SK-N-SH (cell line): ENCODE measurements around the gene DDX54. TPM values are rescaled to one million over a fixed set of nuclear protein-coding genes. Genes with fewer than 3 reads are reported as not detected.

ENCODE experiments used
- CTCF ChIA-PET: fragments of 300-600, 350-600 bp; formaldehyde crosslinking; extraction: SDS; loops from one replicate; lab custom pipeline; 2021; lab: Yijun Ruan, JAX
- POLR2A ChIA-PET: fragments of 350-600 bp; sonication (Branson Sonifier 250); formaldehyde crosslinking; extraction: SDS; loops from one replicate; lab custom pipeline; 2020; ENCODE audit warnings: antibody characterized with exemption, inconsistent platforms; lab: Yijun Ruan, JAX
- DNase-seq: peaks from one replicate; pipeline ENCODE4 v3.0.0; 2012
- H2AFZ ChIP-seq: fragments of 200-600 bp; sonication (generic); 2 replicates; pipeline ENCODE4 v1.8.1; 2016; ENCODE audit warnings: antibody characterized with exemption, mild to moderate bottlenecking, low read depth
- H3F3A ChIP-seq: fragments of 200-600 bp; sonication (generic); replicated peaks from 2 replicates; pipeline ENCODE3; 2016; ENCODE audit warnings: antibody characterized with exemption, mild to moderate bottlenecking; ENCODE audit not compliant: insufficient read depth
- H3K27ac ChIP-seq, 2 experiments: fragments of 200-500 bp in 1 of 2; fragments of 200-600 bp in 1 of 2; sonication (Bioruptor generic) in 1 of 2; sonication (generic), shearing (Covaris generic) in 1 of 2; 2 replicates each; pipeline versions ENCODE4 v1.5.1 to v1.6.1; 2014 to 2016; ENCODE audit warnings: low read depth in 2 of 2, inconsistent platforms in 1 of 2, low read length in 1 of 2, mild to moderate bottlenecking in 1 of 2, mixed read lengths in 1 of 2
- H3K27me3 ChIP-seq: fragments of 200-600 bp; sonication (generic), shearing (Covaris generic); 2 replicates; pipeline ENCODE4 v1.6.1; 2016; ENCODE audit warnings: mixed run types; ENCODE audit not compliant: insufficient read depth
- H3K36me3 ChIP-seq, 2 experiments: fragments of 200-500 bp in 1 of 2; fragments of 200-600 bp in 1 of 2; sonication (Bioruptor generic) in 1 of 2; sonication (generic) in 1 of 2; replicated peaks in 1 of 2; 2 replicates each; pipeline versions ENCODE3 to v1.5.1; 2014 to 2016; ENCODE audit warnings: low read length in 1 of 2, mild to moderate bottlenecking in 1 of 2; ENCODE audit not compliant: insufficient read depth in 2 of 2, control insufficient read depth in 1 of 2
- H3K4me1 ChIP-seq, 2 experiments: fragments of 200-500 bp in 1 of 2; fragments of 200-600 bp in 1 of 2; sonication (Bioruptor generic) in 1 of 2; sonication (generic), shearing (Covaris generic) in 1 of 2; 2 replicates each; pipeline versions ENCODE4 v1.5.1 to v1.6.1; 2014 to 2016; ENCODE audit warnings: low read depth in 1 of 2, low read length in 1 of 2, mixed run types in 1 of 2; ENCODE audit not compliant: insufficient read depth in 2 of 2, control insufficient read depth in 1 of 2
- H3K4me2 ChIP-seq: fragments of 200-600 bp; sonication (generic), shearing (Covaris generic); 2 replicates; pipeline ENCODE4 v1.6.1; 2017; ENCODE audit warnings: mixed run types
- H3K4me3 ChIP-seq, 2 experiments: fragments of 200-500 bp in 1 of 2; fragments of 200-600 bp in 1 of 2; sonication (Bioruptor generic) in 1 of 2; sonication (generic), shearing (Covaris generic) in 1 of 2; 2 replicates each; pipeline versions ENCODE4 v1.5.1 to v1.8.1; 2014 to 2016; ENCODE audit warnings: low read depth in 2 of 2, inconsistent platforms in 1 of 2, low read length in 1 of 2, mild to moderate bottlenecking in 1 of 2, mixed read lengths in 1 of 2, moderate library complexity in 1 of 2
- H3K79me2 ChIP-seq: fragments of 200-600 bp; sonication (generic); 2 replicates; pipeline ENCODE4 v1.8.1; 2017; ENCODE audit warnings: mild to moderate bottlenecking; ENCODE audit not compliant: insufficient read depth
- H3K9ac ChIP-seq: fragments of 200-600 bp; sonication (generic); 2 replicates; pipeline ENCODE4 v1.6.1; 2017; ENCODE audit warnings: mixed run types
- H3K9me2 ChIP-seq: fragments of 200-600 bp; sonication (generic); 2 replicates; pipeline ENCODE4 v1.6.1; 2017; ENCODE audit warnings: mixed run types
- H3K9me3 ChIP-seq: fragments of 200-600 bp; sonication (generic); 2 replicates; pipeline ENCODE4 v1.6.1; 2017; ENCODE audit warnings: mixed run types, mild to moderate bottlenecking, moderate library complexity
- H4K20me1 ChIP-seq: fragments of 200-600 bp; sonication (generic); 2 replicates; pipeline ENCODE4 v1.6.1; 2017; ENCODE audit warnings: mild to moderate bottlenecking, mixed run types; ENCODE audit not compliant: insufficient read depth
- CTCF ChIP-seq: fragments of 200-600 bp; sonication (generic); IDR thresholded peaks from 2 replicates; pipeline ENCODE4 v1.6.1; 2017; ENCODE audit warnings: antibody characterized with exemption, mild to moderate bottlenecking, moderate library complexity
- EP300 ChIP-seq, 2 experiments: IDR thresholded peaks; 2 replicates each; pipeline versions ENCODE4 v1.4.0 to v1.6.1; 2012; ENCODE audit warnings: borderline replicate concordance in 1 of 2, low read depth in 1 of 2, low read length in 1 of 2
- FOXJ3 ChIP-seq: sonication (generic); formaldehyde crosslinking; IDR thresholded peaks from 2 replicates; pipeline ENCODE4 v1.5.1; 2020; ENCODE audit warnings: mild to moderate bottlenecking, missing genetic modification reagents
- GABPA ChIP-seq: IDR thresholded peaks from 2 replicates; pipeline ENCODE4 v1.4.0; 2012; ENCODE audit warnings: low read depth, mild to moderate bottlenecking
- MAX ChIP-seq: IDR thresholded peaks from 2 replicates; pipeline ENCODE4 v1.4.0; 2012; ENCODE audit warnings: low read depth
- NFIC ChIP-seq: IDR thresholded peaks from 2 replicates; pipeline ENCODE4 v1.4.0; 2012; ENCODE audit warnings: borderline replicate concordance
- NRF1 ChIP-seq: IDR thresholded peaks from 2 replicates; pipeline ENCODE4 v1.6.1; 2012; ENCODE audit warnings: low read depth, mild to moderate bottlenecking, low read length
- PBX3 ChIP-seq: IDR thresholded peaks from 2 replicates; pipeline ENCODE4; 2012
- POLR2AphosphoS5 ChIP-seq: IDR thresholded peaks from 2 replicates; pipeline ENCODE4 v1.6.1; 2012; ENCODE audit warnings: low read depth, low read length
- RCOR1 ChIP-seq: fragments of 150-350 bp; IDR thresholded peaks from 2 replicates; pipeline ENCODE4 v1.6.1; 2017; ENCODE audit warnings: antibody characterized with exemption, low read length
- REST ChIP-seq: IDR thresholded peaks from 2 replicates; pipeline ENCODE4 v1.6.1; 2012; ENCODE audit warnings: mild to moderate bottlenecking, low read depth, low read length, moderate library complexity
- RFX5 ChIP-seq: IDR thresholded peaks from 2 replicates; pipeline ENCODE4 v1.6.1; 2012; ENCODE audit warnings: mild to moderate bottlenecking, improper control_type of control experiment, low read length
- RXRA ChIP-seq: IDR thresholded peaks from 2 replicates; pipeline ENCODE4 v1.4.0; 2012; ENCODE audit warnings: low read depth, mild to moderate bottlenecking, borderline replicate concordance
- SMC3 ChIP-seq: IDR thresholded peaks from 2 replicates; pipeline ENCODE4 v1.6.1; 2012; ENCODE audit warnings: low read depth, low read length, improper control_type of control experiment
- TCF12 ChIP-seq: IDR thresholded peaks from 2 replicates; pipeline ENCODE4 v1.4.0; 2012
- USF1 ChIP-seq: IDR thresholded peaks from 2 replicates; pipeline ENCODE4 v1.4.0; 2012; ENCODE audit warnings: low read depth, borderline replicate concordance
- ZBTB33 ChIP-seq: IDR thresholded peaks from 2 replicates; pipeline ENCODE4 v1.4.0; 2012; ENCODE audit warnings: low read depth, borderline replicate concordance
- WGBS: methylation state at CpG from one replicate; pipeline ENCODE4 v1.1.6; 2017; ENCODE audit warnings: low lambda C conversion rate; 5-methylcytosine and 5-hydroxymethylcytosine counted together
- polyA plus RNA-seq, 3 experiments: library from polyadenylated mRNA; depleted of rRNA; stranded (reverse); fragments of >200 nt; gene quantifications; 2 replicates each; pipeline ENCODE4 v1.2.3, GENCODE V29; 2012

DDX54 gene
- polyA plus RNA-seq, 1 of the 3 experiments (the other 2 are of a cell fraction) = 69.9 TPM

- no peak for DNase-seq
- H3K4me3 ChIP-seq = no peak overlapping the region
- no peaks in the 10 kb centered on the region for H3K4me1 ChIP-seq
- H3F3A ChIP-seq = no peaks in the 10 kb centered on the region
- H3K9me3 ChIP-seq = no peaks in the 10 kb centered on the region
- CTCF ChIA-PET = interaction anchor here (0.7 to 1.5 kb wide), 5 partner anchors 10 to 65 kb away, joined by 3 to 5 read pairs (median 4); no protein-coding TSS in a partner anchor
- no peaks in the 10 kb centered on the region for H3K36me3 ChIP-seq
- no peaks in the 10 kb centered on the region for H3K79me2 ChIP-seq
- H2AFZ ChIP-seq = no peak overlapping the region
- H3K9me2 ChIP-seq = no peaks in the 10 kb centered on the region
- H3K27me3 ChIP-seq = no peaks in the 10 kb centered on the region
- TF ChIP-seq POLR2AphosphoS5 = no peak
- TF ChIP-seq, all 33 proteins: peak for 0
- WGBS = 47% methylated on average over 3 of the region's 5 CpGs
- POLR2A ChIA-PET = interaction anchor here (0.5 kb wide), 1 partner anchor 47 kb away, joined by 3 read pairs; no protein-coding TSS in a partner anchor
- Histone ChIP-seq H3K27ac (no peak overlapping the region), H3K4me2 (no peak overlapping the region), H3K9ac (no peak overlapping the region), H4K20me1 (no peaks in the 10 kb centered on the region)
Measured at GRCh38 chr12:113109360-113109759, 75.9 kb downstream of the DDX54 start.

GRCh38 chr12:113108308-113108707 lies 77.0 kb downstream of the DDX54 start:
- no peaks in the 10 kb centered on the region for H3K9me3 ChIP-seq
- H2AFZ ChIP-seq = no peak overlapping the region
- H3F3A ChIP-seq = no peaks in the 10 kb centered on the region
- no peaks in the 10 kb centered on the region for H3K36me3 ChIP-seq
- H3K27me3 ChIP-seq = no peaks in the 10 kb centered on the region
- H3K27ac ChIP-seq = no peak overlapping the region
- no peak overlapping the region for H3K4me2 ChIP-seq
- 42% methylated on average over 4 of the region's 4 CpGs for WGBS
- CTCF ChIA-PET = interaction anchor here (1.4 to 2.5 kb wide), 2 partner anchors 10 to 44 kb away, joined by 3 to 12 read pairs; no protein-coding TSS in a partner anchor
- no peak overlapping the region for H3K9ac ChIP-seq
- no peak for DNase-seq
- no peak overlapping the region for H3K4me3 ChIP-seq
- no peaks in the 10 kb centered on the region for H4K20me1 ChIP-seq
- H3K79me2 ChIP-seq = no peaks in the 10 kb centered on the region
- POLR2A ChIA-PET = no interaction called here
- H3K9me2 ChIP-seq = no peaks in the 10 kb centered on the region
- peaks cover 0 to 2% of the 10 kb centered on the region in 2 experiments; a peak in 1 of 4 replicates for H3K4me1 ChIP-seq
- TF ChIP-seq GABPA = no peak
- TF ChIP-seq REST = no peak
- no peak for TF ChIP-seq RFX5
- TF ChIP-seq TCF12 = no peak
- no peak for TF ChIP-seq RXRA
- TF ChIP-seq NFIC = no peak
- TF ChIP-seq SMC3 = no peak
- no peak for TF ChIP-seq USF1
- no peak for TF ChIP-seq MAX
- no peak for TF ChIP-seq FOXJ3 (CRISPR knock-in tag)
- TF ChIP-seq EP300 (IDR thresholded peaks at IDR 0.05; ENCODE audit: borderline replicate concordance in 1 of 2, low read depth in 1 of 2, low read length in 1 of 2) = no peak
- no peak for TF ChIP-seq ZBTB33
- TF ChIP-seq CTCF = no peak
- TF ChIP-seq RCOR1 = no peak
- TF ChIP-seq NRF1 = no peak
- no peak for TF ChIP-seq PBX3
- no peak for TF ChIP-seq POLR2AphosphoS5
